HepG2 (cell line): Measurements from ENCODE around the gene MXRA7. TPM values are rescaled to one million over a fixed set of nuclear protein-coding genes. Genes with fewer than 3 reads are reported as not detected.

ENCODE experiments used
- CENPT ChIP-seq: sonication (generic); formaldehyde crosslinking; IDR thresholded peaks from 2 replicates; pipeline ENCODE4 v1.8.0; 2022; ENCODE audit warnings: low read depth, mild to moderate bottlenecking, moderate library complexity, missing genetic modification reagents
- CREM ChIP-seq, 2 experiments: sonication (generic) in 1 of 2; formaldehyde crosslinking in 1 of 2; IDR thresholded peaks; 2 replicates each; pipeline versions ENCODE4 v1.4.0 to v1.6.1; 2016 to 2020; ENCODE audit warnings: antibody characterized with exemption in 1 of 2, mild to moderate bottlenecking in 1 of 2, missing genetic modification reagents in 1 of 2
- FOSL2 ChIP-seq: sonication (generic); formaldehyde crosslinking; IDR thresholded peaks from 2 replicates; pipeline ENCODE4 v1.4.0; 2020; ENCODE audit warnings: missing genetic modification reagents
- FOXK1 ChIP-seq: sonication (generic); formaldehyde crosslinking; IDR thresholded peaks from 2 replicates; pipeline ENCODE4 v1.4.0; 2020; ENCODE audit warnings: low read depth, missing genetic modification reagents, borderline replicate concordance
- GTF2F1 ChIP-seq: fragments of 150-350 bp; IDR thresholded peaks from 2 replicates; pipeline ENCODE4 v1.6.1; 2014; ENCODE audit warnings: low read length
- ISX ChIP-seq: sonication (generic); formaldehyde crosslinking; conservative IDR thresholded peaks from 2 replicates; pipeline ENCODE4 v1.5.0; 2020; ENCODE audit warnings: missing genetic modification reagents
- JUNB ChIP-seq: sonication (generic); formaldehyde crosslinking; IDR thresholded peaks from 2 replicates; pipeline ENCODE4 v1.8.0; 2022; ENCODE audit warnings: missing genetic modification reagents, mild to moderate bottlenecking, borderline replicate concordance
- NFE2L1 ChIP-seq: sonication (generic); formaldehyde crosslinking; IDR thresholded peaks from 2 replicates; pipeline ENCODE4 v1.4.0; 2020; ENCODE audit warnings: missing genetic modification reagents, mild to moderate bottlenecking, borderline replicate concordance
- NR1H2 ChIP-seq: sonication (generic); formaldehyde crosslinking; IDR thresholded peaks from 2 replicates; pipeline ENCODE4 v1.8.1; 2022; ENCODE audit warnings: low read depth, missing genetic modification reagents, borderline replicate concordance
- REL ChIP-seq: sonication (generic); formaldehyde crosslinking; conservative IDR thresholded peaks from 2 replicates; pipeline ENCODE4 v1.8.0; 2022; ENCODE audit warnings: mild to moderate bottlenecking, missing genetic modification reagents, moderate library complexity
- RNF2 ChIP-seq: fragments of 450-650 bp; conservative IDR thresholded peaks from 2 replicates; pipeline ENCODE4 v1.6.1; 2016; ENCODE audit warnings: low read depth
- SIN3A ChIP-seq: IDR thresholded peaks from 2 replicates; pipeline ENCODE4 v1.6.1; 2011; ENCODE audit warnings: low read depth, mild to moderate bottlenecking, control low read depth, low read length, borderline replicate concordance
- SNRNP70 ChIP-seq: fragments of 200-400 bp; formaldehyde crosslinking; IDR thresholded peaks from 2 replicates; pipeline ENCODE4 v1.6.1; 2017; ENCODE audit warnings: mild to moderate bottlenecking, low read depth, low read length, moderate library complexity
- SP5 ChIP-seq: IDR thresholded peaks from 2 replicates; pipeline ENCODE4 v1.6.1; 2016; ENCODE audit warnings: low read depth, borderline replicate concordance
- TCF12 ChIP-seq, 2 experiments: fragments of 450-650 bp in 1 of 2; sonication (generic) in 1 of 2; formaldehyde crosslinking in 1 of 2; IDR thresholded peaks; 2 replicates each; pipeline versions ENCODE4 v1.6.1 to v1.8.0; 2017 to 2022; ENCODE audit warnings: antibody characterized with exemption in 1 of 2, mild to moderate bottlenecking in 1 of 2, missing genetic modification reagents in 1 of 2, moderate library complexity in 1 of 2
- TCF7 ChIP-seq: sonication (generic); IDR thresholded peaks from 2 replicates; pipeline ENCODE4 v1.6.1; 2016; ENCODE audit warnings: antibody characterized with exemption, low read depth
- TOE1 ChIP-seq: sonication (generic); formaldehyde crosslinking; IDR thresholded peaks from 2 replicates; pipeline ENCODE4 v1.4.0; 2020; ENCODE audit warnings: mild to moderate bottlenecking, missing genetic modification reagents
- ZNF205 ChIP-seq: IDR thresholded peaks from 2 replicates; pipeline ENCODE4 v1.6.1; 2018; ENCODE audit warnings: missing biosample characterization, missing genetic modification reagents
- ZNF251 ChIP-seq: sonication (generic); formaldehyde crosslinking; IDR thresholded peaks from 2 replicates; pipeline ENCODE4 v1.9.0; 2021; ENCODE audit warnings: mild to moderate bottlenecking, missing genetic modification reagents
- ZNF530 ChIP-seq: sonication (generic); formaldehyde crosslinking; IDR thresholded peaks from 2 replicates; pipeline ENCODE4 v1.5.0; 2020; ENCODE audit warnings: low read depth, mild to moderate bottlenecking, missing genetic modification reagents
- ZNF549 ChIP-seq: sonication (generic); formaldehyde crosslinking; IDR thresholded peaks from 2 replicates; pipeline ENCODE4 v1.5.0; 2020; ENCODE audit warnings: missing genetic modification reagents
- ZNF616 ChIP-seq: sonication (generic); formaldehyde crosslinking; IDR thresholded peaks from 2 replicates; pipeline ENCODE4 v1.5.0; 2020; ENCODE audit warnings: low read depth, mild to moderate bottlenecking, missing genetic modification reagents
- ZNF773 ChIP-seq: sonication (generic); formaldehyde crosslinking; IDR thresholded peaks from 2 replicates; pipeline ENCODE4 v1.4.0; 2020; ENCODE audit warnings: missing genetic modification reagents, borderline replicate concordance
- ZSCAN12 ChIP-seq: sonication (generic); formaldehyde crosslinking; IDR thresholded peaks from 2 replicates; pipeline ENCODE4 v1.9.0; 2021; ENCODE audit warnings: mild to moderate bottlenecking, missing genetic modification reagents
- ZSCAN20 ChIP-seq: sonication (generic); formaldehyde crosslinking; IDR thresholded peaks from 2 replicates; pipeline ENCODE4 v1.4.0; 2020; ENCODE audit warnings: missing genetic modification reagents, mild to moderate bottlenecking, borderline replicate concordance
- polyA plus RNA-seq, 8 experiments: library from polyadenylated mRNA; depleted of rRNA in 3 of 8; stranded (reverse) in 7 of 8; unstranded in 1 of 8; fragments of >200 nt; fragmentation: Illumina TruSeq in 4 of 8; extraction: Trizol in 4 of 8; gene quantifications; 2 replicates each; pipeline versions ENCODE4 v1.2.1 to v1.2.3, GENCODE V29; 2011 to 2016; ENCODE audit warnings: low read depth in 4 of 8, missing spikeins in 1 of 8, mixed read lengths in 1 of 8; ENCODE audit not compliant: insufficient read depth in 1 of 8
- total RNA-seq, 5 experiments: library from RNA; depleted of rRNA; stranded (reverse); fragments of >200 nt; fragmentation: Illumina TruSeq; extraction: Trizol; gene quantifications; 2 replicates each; pipeline ENCODE4 v1.2.3, GENCODE V29; 2016; ENCODE audit warnings: low read depth in 1 of 5
- TF ChIP-seq, protein P1 (sequence below): sonication (generic); formaldehyde crosslinking; IDR thresholded peaks from 2 replicates; pipeline ENCODE4 v1.8.0; 2022; ENCODE audit warnings: missing genetic modification reagents, mild to moderate bottlenecking, inconsistent platforms, borderline replicate concordance
- TF ChIP-seq, protein P2 (sequence below): sonication (generic); formaldehyde crosslinking; IDR thresholded peaks from 2 replicates; pipeline ENCODE4 v1.4.0; 2020; ENCODE audit warnings: mild to moderate bottlenecking, missing genetic modification reagents
- TF ChIP-seq, protein P3 (sequence below): IDR thresholded peaks from 2 replicates; pipeline ENCODE4 v1.6.1; 2012; ENCODE audit warnings: inconsistent platforms
- TF ChIP-seq, protein P4 (sequence below): sonication (generic); formaldehyde crosslinking; IDR thresholded peaks from 2 replicates; pipeline ENCODE4 v1.4.0; 2020; ENCODE audit warnings: missing genetic modification reagents, borderline replicate concordance

Gene MXRA7
- total and polyA plus RNA-seq, 2 of the 13 experiments (the other 11 are each of a cell fraction or from before 2014, with no cell fraction given), result 44.8 to 112 TPM

DNA sequence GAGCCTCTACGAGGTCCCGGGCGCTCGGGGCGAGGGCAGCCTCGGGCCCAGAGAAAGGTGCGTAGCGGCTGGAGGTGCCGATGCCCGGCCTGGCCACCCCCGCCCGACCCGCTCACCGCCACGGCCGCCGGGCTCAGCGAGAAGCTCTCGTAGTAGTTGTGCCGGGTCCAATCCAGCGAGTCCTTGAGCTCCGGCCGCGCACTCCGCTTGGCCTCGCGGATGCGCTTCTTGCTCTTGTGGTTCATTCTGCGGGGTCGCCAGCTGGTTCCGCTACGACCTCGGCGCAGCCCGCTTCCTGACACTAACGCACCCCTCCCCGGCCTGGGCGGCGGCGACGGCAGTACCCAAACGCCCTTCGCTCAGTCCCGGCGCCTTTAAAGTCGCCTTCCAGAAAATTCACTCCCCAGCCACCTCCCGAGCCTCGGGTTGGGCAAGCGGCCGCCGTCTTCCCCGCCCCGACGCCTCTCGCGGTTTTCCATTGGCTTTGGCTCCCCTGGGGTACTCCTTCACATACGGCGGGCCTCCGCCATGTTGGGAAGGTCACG lies 15.5 kb upstream of the MXRA7 start, which contains the start of gene JMJD6 (continued):
- TF ChIP-seq, protein P1, sequence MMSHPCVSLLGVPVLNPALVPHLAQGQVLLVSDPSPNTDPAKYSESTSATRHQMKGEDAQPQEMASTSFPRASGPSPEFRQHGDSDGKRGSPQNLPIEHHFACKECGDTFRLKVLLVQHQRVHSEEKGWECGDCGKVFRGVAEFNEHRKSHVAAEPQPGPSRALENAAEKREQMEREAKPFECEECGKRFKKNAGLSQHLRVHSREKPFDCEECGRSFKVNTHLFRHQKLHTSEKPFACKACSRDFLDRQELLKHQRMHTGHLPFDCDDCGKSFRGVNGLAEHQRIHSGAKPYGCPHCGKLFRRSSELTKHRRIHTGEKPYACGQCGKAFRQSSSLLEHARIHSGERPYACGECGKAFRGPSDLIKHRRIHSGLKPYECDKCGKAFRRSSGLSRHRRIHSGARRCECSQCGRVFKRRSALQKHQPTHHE (CRISPR knock-in tag), result no peak
- TF ChIP-seq ISX (CRISPR knock-in tag) (0 out of 2 replicates have a peak, but pooled peaks have one; percentile 26), ZNF773 (peak; percentile 51; the same call in 1 of the 2 replicates), GTF2F1 (no peak), ZNF205 (CRISPR knock-in tag) (no peak), REL (CRISPR knock-in tag) (no peak), JUNB (CRISPR knock-in tag) (no peak), ZNF530 (CRISPR knock-in tag) (0 out of 2 replicates have a peak, but pooled peaks have one; percentile 51), NR1H2 (no peak), TCF7 (peak; percentile 14; the same call in 1 of the 2 replicates), FOSL2 (CRISPR knock-in tag) (no peak), SIN3A (peak; percentile 62), SNRNP70 (no peak), ZSCAN12 (CRISPR knock-in tag) (no peak), ZNF616 (no peak), ZNF549 (CRISPR knock-in tag) (no peak), ZNF251 (CRISPR knock-in tag) (0 out of 2 replicates have a peak, but pooled peaks have one; percentile 61), NFE2L1 (CRISPR knock-in tag) (no peak), CREM (IDR thresholded peaks at IDR 0.05) (peak; percentile 90), CREM (CRISPR knock-in tag; IDR thresholded peaks at IDR 0.05) (no peak; the same call in 1 of the 2 replicates), CENPT (CRISPR knock-in tag) (no peak; the same call in 1 of the 2 replicates), FOXK1 (CRISPR knock-in tag) (peak; percentile 14; the same call in 1 of the 2 replicates), TOE1 (CRISPR knock-in tag) (no peak), ZSCAN20 (CRISPR knock-in tag) (peak; percentile 72; the same call in 1 of the 2 replicates), TCF12 (IDR thresholded peaks at IDR 0.05) (no peak), TCF12 (CRISPR knock-in tag; IDR thresholded peaks at IDR 0.05) (0 out of 2 replicates have a peak, but pooled peaks have one; percentile 73), RNF2 (0 out of 2 replicates have a peak, but pooled peaks have one; percentile 31), SP5 (CRISPR knock-in tag) (peak; percentile 88)
- TF ChIP-seq, protein P2, sequence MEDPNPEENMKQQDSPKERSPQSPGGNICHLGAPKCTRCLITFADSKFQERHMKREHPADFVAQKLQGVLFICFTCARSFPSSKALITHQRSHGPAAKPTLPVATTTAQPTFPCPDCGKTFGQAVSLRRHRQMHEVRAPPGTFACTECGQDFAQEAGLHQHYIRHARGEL (CRISPR knock-in tag), result 0 out of 2 replicates have a peak, but pooled peaks have one; percentile 20
- TF ChIP-seq, protein P3, sequence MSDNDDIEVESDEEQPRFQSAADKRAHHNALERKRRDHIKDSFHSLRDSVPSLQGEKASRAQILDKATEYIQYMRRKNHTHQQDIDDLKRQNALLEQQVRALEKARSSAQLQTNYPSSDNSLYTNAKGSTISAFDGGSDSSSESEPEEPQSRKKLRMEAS, result peak; percentile 57
- TF ChIP-seq, protein P4, sequence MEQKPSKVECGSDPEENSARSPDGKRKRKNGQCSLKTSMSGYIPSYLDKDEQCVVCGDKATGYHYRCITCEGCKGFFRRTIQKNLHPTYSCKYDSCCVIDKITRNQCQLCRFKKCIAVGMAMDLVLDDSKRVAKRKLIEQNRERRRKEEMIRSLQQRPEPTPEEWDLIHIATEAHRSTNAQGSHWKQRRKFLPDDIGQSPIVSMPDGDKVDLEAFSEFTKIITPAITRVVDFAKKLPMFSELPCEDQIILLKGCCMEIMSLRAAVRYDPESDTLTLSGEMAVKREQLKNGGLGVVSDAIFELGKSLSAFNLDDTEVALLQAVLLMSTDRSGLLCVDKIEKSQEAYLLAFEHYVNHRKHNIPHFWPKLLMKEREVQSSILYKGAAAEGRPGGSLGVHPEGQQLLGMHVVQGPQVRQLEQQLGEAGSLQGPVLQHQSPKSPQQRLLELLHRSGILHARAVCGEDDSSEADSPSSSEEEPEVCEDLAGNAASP (CRISPR knock-in tag), result peak; percentile 56
